Measurements from ENCODE around the gene PRSS3. TPM values are rescaled to one million over a fixed set of nuclear protein-coding genes. Genes with fewer than 3 reads are reported as not detected.
"Not testable (repeated sequence)": the region's sequence is repeated elsewhere in the genome, so short reads cannot be mapped to it uniquely, and the experiment has no call there.

Gene PRSS3
- total and polyA plus RNA-seq, 10 donors, result 0.09 to 0.42 TPM; not detected in 8

- no peak overlapping the region for H3K4me3 ChIP-seq
- H3K27me3 ChIP-seq (replicated peaks in 1 of 7), result peaks cover 0 to 6% (median 0%) of the 10 kb centered on the region in 7 donors
- no peaks in the 10 kb centered on the region for H3K36me3 ChIP-seq
- whole genome bisulfite sequencing, 5 donors, result 43 to 55% (median 45%) methylated on average over 4 of the region's 4 CpGs
- TF ChIP-seq POLR2AphosphoS5 (IDR thresholded peaks at IDR 0.05) (no peak), CTCF (IDR thresholded peaks at IDR 0.05 in 8 of 11, conservative IDR thresholded peaks at IDR 0.05 in 3 of 11) (no peak), POLR2A (IDR thresholded peaks at IDR 0.05) (no peak)
- no peaks in the 10 kb centered on the region for H3K9me3 ChIP-seq
- H3K27ac ChIP-seq, result no peak overlapping the region
- peaks cover 0 to 6% (median 0%) of the 10 kb centered on the region in 6 donors for H3K4me1 ChIP-seq
- intact Hi-C loops (cut with DNase I; ENCODE audit: low total_unique reads), result no loop called here
- DNase-seq, result no peak
Observed at GRCh38 chr9:33782395-33783152, 12.8 kb upstream of the PRSS3 start.

DNA sequence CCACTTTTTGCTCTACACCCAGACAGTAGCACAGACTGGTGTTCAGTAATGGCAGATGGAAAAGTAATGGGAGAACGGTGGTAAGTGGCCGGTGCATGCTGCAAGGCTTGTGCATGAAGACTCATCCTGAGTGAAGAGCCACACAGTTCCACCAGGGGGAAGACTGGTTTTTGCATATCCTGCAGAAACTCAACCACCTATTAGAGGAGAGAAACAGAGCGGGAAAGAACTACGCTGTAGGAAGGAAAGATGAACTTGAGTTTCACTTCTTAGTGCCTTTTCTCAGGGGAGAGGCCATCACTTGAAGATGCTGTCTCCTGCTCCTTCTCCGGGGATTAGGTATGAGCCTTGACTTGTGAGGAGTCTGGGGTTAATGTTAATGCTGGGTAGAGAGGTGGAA lies 9.4 kb upstream of the PRSS3 start:
- TF ChIP-seq CTCF (IDR thresholded peaks at IDR 0.05 in 8 of 11, conservative IDR thresholded peaks at IDR 0.05 in 3 of 11) (no peak), POLR2AphosphoS5 (IDR thresholded peaks at IDR 0.05) (no peak), POLR2A (IDR thresholded peaks at IDR 0.05) (no peak)
- H3K27ac ChIP-seq, result no peak overlapping the region
- DNase-seq, result no peak

DNA sequence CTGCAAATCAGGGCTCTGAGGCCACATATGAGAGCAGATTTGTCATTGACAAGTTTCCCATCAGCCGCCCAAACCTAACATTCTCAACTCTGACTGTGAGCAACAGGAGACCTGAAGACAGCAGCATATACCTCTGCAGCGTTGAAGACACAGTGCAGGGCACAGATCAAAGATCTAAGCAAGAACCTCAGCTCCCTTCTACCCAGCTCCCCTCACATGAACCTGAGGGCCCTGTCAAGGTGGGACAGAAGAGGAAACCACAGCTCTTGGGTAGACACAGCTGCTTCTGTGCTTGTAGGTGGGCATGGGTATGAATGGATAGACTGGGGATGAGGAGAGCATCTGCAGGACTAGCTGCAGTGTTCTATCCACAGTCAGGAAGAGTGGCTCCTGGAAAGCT lies 8.7 kb upstream of the PRSS3 start:
- Histone ChIP-seq H3K4me3 (no peak overlapping the region), H3K9me3 (no peaks in the 10 kb centered on the region), H3K27ac (no peak overlapping the region), H3K36me3 (no peaks in the 10 kb centered on the region), H3K27me3 (replicated peaks in 1 of 7) (no peaks in the 10 kb centered on the region), H3K4me1 (no peaks in the 10 kb centered on the region)
- DNase-seq, result no peak
- WGBS, 5 donors, result 65 to 84% (median 80%) methylated on average over 2 of the region's 2 CpGs
- intact Hi-C loops (cut with DNase I; ENCODE audit: low total_unique reads), result no loop called here
- TF ChIP-seq CTCF (IDR thresholded peaks at IDR 0.05 in 8 of 11, conservative IDR thresholded peaks at IDR 0.05 in 3 of 11), result no peak
- no peak for TF ChIP-seq POLR2A (IDR thresholded peaks at IDR 0.05)
- no peak for TF ChIP-seq POLR2AphosphoS5 (IDR thresholded peaks at IDR 0.05)

More for the DNA sequence above, 9.4 kb upstream of the PRSS3 start:
- no peaks in the 10 kb centered on the region for H3K27me3 ChIP-seq (replicated peaks in 1 of 7)
- intact Hi-C loops (cut with DNase I; ENCODE audit: low total_unique reads), result no loop called here
- no peak overlapping the region for H3K4me3 ChIP-seq
- H3K4me1 ChIP-seq, result no peaks in the 10 kb centered on the region
- H3K36me3 ChIP-seq, result no peaks in the 10 kb centered on the region
- 80 to 93% (median 84%) methylated on average over 5 of the region's 5 CpGs for WGBS, 5 donors
- no peaks in the 10 kb centered on the region for H3K9me3 ChIP-seq

GRCh38 chr9:33787839-33788238 lies 7.5 kb upstream of the PRSS3 start:
- 0 to 93% (median 39%) methylated on average over 1 of the region's 1 CpG for WGBS, 5 donors
- Histone ChIP-seq H3K36me3 (no peaks in the 10 kb centered on the region), H3K27me3 (replicated peaks in 1 of 7) (no peaks in the 10 kb centered on the region), H3K27ac (no peak overlapping the region), H3K4me3 (no peak overlapping the region), H3K4me1 (no peaks in the 10 kb centered on the region), H3K9me3 (no peaks in the 10 kb centered on the region)
- TF ChIP-seq POLR2AphosphoS5 (IDR thresholded peaks at IDR 0.05) (no peak), POLR2A (IDR thresholded peaks at IDR 0.05) (no peak), CTCF (IDR thresholded peaks at IDR 0.05 in 8 of 11, conservative IDR thresholded peaks at IDR 0.05 in 3 of 11) (no peak)
- intact Hi-C loops (cut with DNase I; ENCODE audit: low total_unique reads), result no loop called here
- DNase-seq, result no peak

DNA sequence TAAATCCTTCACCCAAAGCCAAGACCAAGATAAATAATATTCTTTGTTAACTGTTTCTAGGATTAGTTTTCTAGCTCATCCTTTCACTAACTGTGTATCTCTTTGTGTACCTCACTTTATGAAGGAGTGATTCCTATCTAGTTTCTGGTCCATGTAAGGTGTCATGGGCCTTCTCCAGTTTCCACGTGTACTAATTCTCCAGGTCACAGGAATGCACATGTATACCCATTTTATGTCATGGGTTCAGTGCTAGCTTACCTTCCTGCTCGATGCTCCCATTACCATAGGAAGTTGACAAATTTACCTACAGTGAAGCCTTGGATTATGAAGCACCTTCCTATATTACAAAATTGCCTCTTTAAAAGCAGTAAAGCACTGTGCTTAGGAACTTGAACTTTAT lies 5.9 kb upstream of the PRSS3 start:
- H3K27ac ChIP-seq; H3K4me1 ChIP-seq; H3K9me3 ChIP-seq; intact Hi-C loops (cut with DNase I; ENCODE audit: low total_unique reads); H3K4me3 ChIP-seq; H3K27me3 ChIP-seq (replicated peaks in 1 of 7); DNase-seq; H3K36me3 ChIP-seq: not testable (repeated sequence)
- 74 to 89% (median 81%) methylated on average over 2 of the region's 2 CpGs for WGBS, 5 donors
